Measurements from ENCODE around the gene TAF7. TPM values are rescaled to one million over a fixed set of nuclear protein-coding genes. Genes with fewer than 3 reads are reported as not detected.

The TAF7 gene
- 100 to 1,000 TPM in 2 of 8 experiments, 10 to 100 TPM in 6; 58.8 to 118 (median 71.3) TPM for total RNA-seq

GRCh38 chr5:141320225-141321169 is at the start of gene TAF7:
Gene TAF7 (minus strand): TSS chr5:141320784. CDS start chr5:141320044, 740 bp downstream.
- H3K4me3 ChIP-seq = peak within 1 kb of the TSS; percentile 48 to 72 (median 67)
- 0 to 55% (median 16%) methylated on average over 1 to 38 of the region's 67 CpGs for WGBS, 10 experiments
- in situ Hi-C loops (cut with MboI; ENCODE audit: low pct_unique_long_range_greater_than_20kb in 2 of 9, low sequenced_read_pairs in 9 of 9, unreplicated experiment in 9 of 9) = no loop called here
- ATAC-seq (replicated peaks in 6 of 8) = peak; percentile 95 to 99 (median 98)
- H3K4me1 ChIP-seq (replicated peaks in 1 of 2) = no peaks in the 10 kb centered on the region
- H3K27ac ChIP-seq = peak within 1 kb of the TSS; percentile 93 to 96

GRCh38 chr5:141366016-141366896 is 45.7 kb upstream of the TAF7 start:
- no peak for ATAC-seq (replicated peaks in 6 of 8)
- Histone ChIP-seq H3K4me1 (replicated peaks in 1 of 2) (no peaks in the 10 kb centered on the region), H3K4me3 (no peak overlapping the region), H3K27ac (no peak overlapping the region)
- WGBS, 10 experiments = 29 to 96% (median 88%) methylated on average over 5 to 20 of the region's 46 CpGs
- in situ Hi-C loops (cut with MboI; ENCODE audit: low pct_unique_long_range_greater_than_20kb in 2 of 9, low sequenced_read_pairs in 9 of 9, unreplicated experiment in 9 of 9) = no loop called here

- Histone ChIP-seq H3K27ac (no peak within 1 kb of the TSS), H3K4me1 (replicated peaks in 1 of 2) (no peaks in the 10 kb centered on the region), H3K4me3 (no peak within 1 kb of the TSS)
- ATAC-seq (replicated peaks in 6 of 8) = peak in 1 of 8 experiments; percentile 48
- in situ Hi-C loops (cut with MboI; ENCODE audit: low pct_unique_long_range_greater_than_20kb in 2 of 9, low sequenced_read_pairs in 9 of 9, unreplicated experiment in 9 of 9) = no loop called here
- 0 to 95% (median 90%) methylated on average over 3 to 29 of the region's 34 CpGs for WGBS, 10 experiments
Measured at GRCh38 chr5:141363952-141364660, 43.5 kb upstream of the TAF7 start, which contains the start of gene PCDHGA5. Gene PCDHGA5 (plus strand): TSS chr5:141364162. CDS start chr5:141364331, 169 bp downstream.

GRCh38 chr5:141362719-141363118 is 42.1 kb upstream of the TAF7 start:
- Histone ChIP-seq H3K4me1 (replicated peaks in 1 of 2) (no peaks in the 10 kb centered on the region), H3K4me3 (no peak overlapping the region), H3K27ac (no peak overlapping the region)
- ATAC-seq (replicated peaks in 6 of 8) = no peak
- in situ Hi-C loops (cut with MboI; ENCODE audit: low pct_unique_long_range_greater_than_20kb in 2 of 9, low sequenced_read_pairs in 9 of 9, unreplicated experiment in 9 of 9) = no loop called here

GRCh38 chr5:141360685-141361084 is 40.1 kb upstream of the TAF7 start:
- no peak for ATAC-seq (replicated peaks in 6 of 8)
- no peaks in the 10 kb centered on the region for H3K4me1 ChIP-seq (replicated peaks in 1 of 2)
- H3K27ac ChIP-seq = no peak overlapping the region
- in situ Hi-C loops (cut with MboI; ENCODE audit: low pct_unique_long_range_greater_than_20kb in 2 of 9, low sequenced_read_pairs in 9 of 9, unreplicated experiment in 9 of 9) = no loop called here
- H3K4me3 ChIP-seq = no peak overlapping the region
- 0 to 95% (median 84%) methylated on average over 1 to 15 of the region's 15 CpGs for WGBS, 10 experiments

GRCh38 chr5:141359790-141360426 is 39.3 kb upstream of the TAF7 start, which contains the start of gene PCDHGB2:
Gene PCDHGB2 (plus strand): TSS chr5:141359994. CDS start chr5:141360136, 142 bp downstream.
- in situ Hi-C loops (cut with MboI; ENCODE audit: low pct_unique_long_range_greater_than_20kb in 2 of 9, low sequenced_read_pairs in 9 of 9, unreplicated experiment in 9 of 9) = no loop called here
- no peak within 1 kb of the TSS for H3K27ac ChIP-seq

GRCh38 chr5:141356950-141357349 is 36.4 kb upstream of the TAF7 start:
- ATAC-seq (replicated peaks in 6 of 8) = no peak
- in situ Hi-C loops (cut with MboI; ENCODE audit: low pct_unique_long_range_greater_than_20kb in 2 of 9, low sequenced_read_pairs in 9 of 9, unreplicated experiment in 9 of 9) = no loop called here
- WGBS, 10 experiments = 51 to 90% methylated on average over 2 to 6 of the region's 19 CpGs; no CpG with 5 or more reads in 8 of the 10 experiments
- Histone ChIP-seq H3K27ac (no peak overlapping the region), H3K4me3 (no peak overlapping the region), H3K4me1 (replicated peaks in 1 of 2) (no peaks in the 10 kb centered on the region)

More at GRCh38 chr5:141359790-141360426, 39.3 kb upstream of the TAF7 start, which contains the start of gene PCDHGB2:
- WGBS, 10 experiments = 3 to 92% (median 57%) methylated on average over 4 to 22 of the region's 24 CpGs
- ATAC-seq (replicated peaks in 6 of 8) = no peak
- Histone ChIP-seq H3K4me3 (no peak within 1 kb of the TSS), H3K4me1 (replicated peaks in 1 of 2) (no peaks in the 10 kb centered on the region)

- no peak for ATAC-seq (replicated peaks in 6 of 8)
- no peak overlapping the region for H3K4me3 ChIP-seq
- H3K4me1 ChIP-seq (replicated peaks in 1 of 2) = no peaks in the 10 kb centered on the region
- in situ Hi-C loops (cut with MboI; ENCODE audit: low pct_unique_long_range_greater_than_20kb in 2 of 9, low sequenced_read_pairs in 9 of 9, unreplicated experiment in 9 of 9) = no loop called here
- H3K27ac ChIP-seq = no peak overlapping the region
- 34 to 92% (median 78%) methylated on average over 2 to 4 of the region's 5 CpGs; no CpG with 5 or more reads in 4 of the 10 experiments for WGBS, 10 experiments
Measured at GRCh38 chr5:141356133-141356532, 35.5 kb upstream of the TAF7 start.

GRCh38 chr5:141355641-141356040 is 35.1 kb upstream of the TAF7 start:
- Histone ChIP-seq H3K27ac (no peak overlapping the region), H3K4me1 (replicated peaks in 1 of 2) (no peaks in the 10 kb centered on the region), H3K4me3 (no peak overlapping the region)
- whole genome bisulfite sequencing, 10 experiments = 47 to 100% (median 87%) methylated on average over 1 to 18 of the region's 24 CpGs; no CpG with 5 or more reads in 3 of the 10 experiments
- ATAC-seq (replicated peaks in 6 of 8) = no peak
- in situ Hi-C loops (cut with MboI; ENCODE audit: low pct_unique_long_range_greater_than_20kb in 2 of 9, low sequenced_read_pairs in 9 of 9, unreplicated experiment in 9 of 9) = no loop called here

GRCh38 chr5:141354900-141355469 is 34.4 kb upstream of the TAF7 start, which contains the start of gene PCDHGA4:
Gene PCDHGA4 (plus strand): TSS chr5:141355021. CDS start chr5:141355108, 87 bp downstream.
- Histone ChIP-seq H3K4me3 (no peak within 1 kb of the TSS), H3K4me1 (replicated peaks in 1 of 2) (no peaks in the 10 kb centered on the region), H3K27ac (no peak within 1 kb of the TSS)
- 0 to 90% (median 30%) methylated on average over 1 to 16 of the region's 29 CpGs; no CpG with 5 or more reads in 1 of the 10 experiments for WGBS, 10 experiments
- in situ Hi-C loops (cut with MboI; ENCODE audit: low pct_unique_long_range_greater_than_20kb in 2 of 9, low sequenced_read_pairs in 9 of 9, unreplicated experiment in 9 of 9) = no loop called here
- ATAC-seq (replicated peaks in 6 of 8) = peak in 1 of 8 experiments; percentile 23

GRCh38 chr5:141351591-141351990 is 31.0 kb upstream of the TAF7 start:
- H3K27ac ChIP-seq = no peak overlapping the region
- no peak for ATAC-seq (replicated peaks in 6 of 8)
- WGBS, 10 experiments = 80 to 97% (median 93%) methylated on average over 1 to 10 of the region's 36 CpGs; no CpG with 5 or more reads in 7 of the 10 experiments
- in situ Hi-C loops (cut with MboI; ENCODE audit: low pct_unique_long_range_greater_than_20kb in 2 of 9, low sequenced_read_pairs in 9 of 9, unreplicated experiment in 9 of 9) = no loop called here
- H3K4me1 ChIP-seq (replicated peaks in 1 of 2) = no peaks in the 10 kb centered on the region
- no peak overlapping the region for H3K4me3 ChIP-seq
